HepG2 (cell line): ENCODE measurements around the gene CALD1. TPM values are rescaled to one million over a fixed set of nuclear protein-coding genes. Genes with fewer than 3 reads are reported as not detected.

Experiments used
- HNRNPK ChIP-seq: fragments of 200-400 bp; formaldehyde crosslinking; IDR thresholded peaks from 2 replicates; pipeline ENCODE4 v1.6.1; 2018; ENCODE audit warnings: low read length, low read depth, moderate library complexity, mild to moderate bottlenecking; ENCODE audit not compliant: poor library complexity, severe bottlenecking
- KMT2B ChIP-seq: IDR thresholded peaks from 2 replicates; pipeline ENCODE4 v1.6.1; 2016; ENCODE audit warnings: missing genetic modification reagents, missing compliant biosample characterization
- NRL ChIP-seq: sonication (generic); formaldehyde crosslinking; IDR thresholded peaks from 2 replicates; pipeline ENCODE4 v1.5.0; 2020; ENCODE audit warnings: missing genetic modification reagents, mild to moderate bottlenecking, moderate library complexity, borderline replicate concordance
- RBM39 ChIP-seq: fragments of 200-400 bp; formaldehyde crosslinking; IDR thresholded peaks from one replicate; pipeline ENCODE4 v1.6.1; 2018; ENCODE audit warnings: antibody characterized with exemption, mild to moderate bottlenecking, low read depth, low read length; ENCODE audit not compliant: poor library complexity, severe bottlenecking
- TP53 ChIP-seq: sonication (generic); formaldehyde crosslinking; conservative IDR thresholded peaks from 2 replicates; pipeline ENCODE4 v1.4.0; 2020; ENCODE audit warnings: missing genetic modification reagents
- ZNF205 ChIP-seq: IDR thresholded peaks from 2 replicates; pipeline ENCODE4 v1.6.1; 2018; ENCODE audit warnings: missing biosample characterization, missing genetic modification reagents
- ZNF350 ChIP-seq: sonication (generic); formaldehyde crosslinking; IDR thresholded peaks from 2 replicates; pipeline ENCODE4 v1.4.0; 2020; ENCODE audit warnings: mild to moderate bottlenecking, low read depth, missing genetic modification reagents, borderline replicate concordance
- ZNF484 ChIP-seq: sonication (generic); formaldehyde crosslinking; IDR thresholded peaks from 2 replicates; pipeline ENCODE4 v1.5.1; 2020; ENCODE audit warnings: mild to moderate bottlenecking, low read depth, missing genetic modification reagents, borderline replicate concordance
- ZNF703 ChIP-seq: sonication (generic); formaldehyde crosslinking; IDR thresholded peaks from 2 replicates; pipeline ENCODE4 v1.5.1; 2020; ENCODE audit warnings: missing genetic modification reagents, mild to moderate bottlenecking, moderate library complexity, borderline replicate concordance
- ZNF878 ChIP-seq: sonication (generic); formaldehyde crosslinking; IDR thresholded peaks from 2 replicates; pipeline ENCODE4 v1.8.1; 2023; ENCODE audit warnings: mild to moderate bottlenecking, missing genetic modification reagents, moderate library complexity
- polyA plus RNA-seq, 8 experiments: library from polyadenylated mRNA; depleted of rRNA in 3 of 8; stranded (reverse) in 7 of 8; unstranded in 1 of 8; fragments of >200 nt; fragmentation: Illumina TruSeq in 4 of 8; extraction: Trizol in 4 of 8; gene quantifications; 2 replicates each; pipeline versions ENCODE4 v1.2.1 to v1.2.3, GENCODE V29; 2011 to 2016; ENCODE audit warnings: low read depth in 4 of 8, missing spikeins in 1 of 8, mixed read lengths in 1 of 8; ENCODE audit not compliant: insufficient read depth in 1 of 8
- total RNA-seq, 5 experiments: library from RNA; depleted of rRNA; stranded (reverse); fragments of >200 nt; fragmentation: Illumina TruSeq; extraction: Trizol; gene quantifications; 2 replicates each; pipeline ENCODE4 v1.2.3, GENCODE V29; 2016; ENCODE audit warnings: low read depth in 1 of 5
- TF ChIP-seq, protein P1 (sequence below), 2 experiments: sonication (generic) in 1 of 2; formaldehyde crosslinking in 1 of 2; IDR thresholded peaks; 2 replicates each; pipeline versions ENCODE4 v1.4.0 to v1.6.1; 2016 to 2020; ENCODE audit warnings: borderline replicate concordance in 1 of 2, low read depth in 1 of 2, mild to moderate bottlenecking in 1 of 2, missing genetic modification reagents in 1 of 2
- TF ChIP-seq, protein P2 (sequence below): IDR thresholded peaks from 2 replicates; pipeline ENCODE4 v1.6.1; 2018; ENCODE audit warnings: missing genetic modification reagents, mild to moderate bottlenecking, missing compliant biosample characterization
- TF ChIP-seq, protein P3 (sequence below): sonication (generic); formaldehyde crosslinking; IDR thresholded peaks from 2 replicates; pipeline ENCODE4 v1.8.1; 2023; ENCODE audit warnings: missing genetic modification reagents, inconsistent platforms, borderline replicate concordance
- TF ChIP-seq, protein P4 (sequence below): sonication (generic); formaldehyde crosslinking; IDR thresholded peaks from 2 replicates; pipeline ENCODE4 v1.8.0; 2022; ENCODE audit warnings: low read depth, missing genetic modification reagents
- TF ChIP-seq, protein P5 (sequence below): sonication (generic); formaldehyde crosslinking; IDR thresholded peaks from 2 replicates; pipeline ENCODE4 v1.8.1; 2023; ENCODE audit warnings: mild to moderate bottlenecking, missing genetic modification reagents

CALD1 gene
- total and polyA plus RNA-seq, 2 of the 13 experiments (the other 11 are each of a cell fraction or from before 2014, with no cell fraction given): 53.0 to 112 TPM

DNA sequence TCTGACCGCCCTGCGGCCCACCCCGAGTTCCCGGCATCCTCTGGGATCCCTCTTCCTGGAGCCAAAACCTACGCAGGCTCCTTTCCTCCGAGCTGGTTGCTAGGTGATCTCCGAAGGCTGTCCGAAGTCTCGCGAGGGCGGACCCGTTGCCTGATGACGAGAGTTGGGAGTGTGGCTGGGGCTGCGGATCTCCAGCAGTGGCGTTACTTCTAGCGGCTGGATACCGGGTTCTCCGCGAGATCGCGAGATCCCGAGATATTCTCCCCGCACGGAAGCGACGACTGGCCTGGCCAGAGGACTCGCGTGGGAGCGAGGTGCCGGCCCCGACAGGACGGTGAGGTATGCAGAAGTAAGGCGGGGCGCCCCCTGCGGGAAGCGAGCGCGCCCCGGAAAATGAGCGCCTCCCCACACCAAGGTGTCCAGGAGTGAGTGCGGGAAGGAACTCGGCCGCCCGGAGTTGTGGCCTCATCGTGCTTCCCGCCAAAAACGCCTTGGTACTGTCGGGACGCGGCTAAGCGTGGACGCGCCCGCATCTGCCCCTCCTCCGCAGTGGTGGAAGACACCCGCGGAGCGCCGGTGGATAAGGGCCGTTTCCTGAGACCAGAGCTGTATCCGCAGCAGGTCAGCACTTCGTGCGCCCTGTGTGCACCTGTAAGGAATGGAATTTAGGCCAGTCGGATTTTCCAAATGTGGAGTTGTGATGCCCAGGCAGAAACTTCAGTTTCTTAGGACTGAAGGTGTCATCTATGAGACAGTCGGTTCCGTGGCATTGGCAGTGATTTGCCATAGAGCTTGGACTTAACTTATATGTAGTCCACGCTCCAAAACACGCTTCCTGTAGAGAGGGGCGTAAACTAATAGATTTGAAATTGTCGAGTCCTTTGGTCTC lies 207.2 kb downstream of the CALD1 start, which contains the start of gene AGBL3 (continued):
- TF ChIP-seq RBM39 (peak; percentile 95), ZNF484 (CRISPR knock-in tag) (no peak), ZNF703 (CRISPR knock-in tag) (peak; percentile 93; the same call in 1 of the 2 replicates), TP53 (no peak), ZNF205 (CRISPR knock-in tag) (peak; percentile 38; the same call in 1 of the 2 replicates), ZNF350 (CRISPR knock-in tag) (peak; percentile 65; the same call in 1 of the 2 replicates), HNRNPK (no peak), KMT2B (CRISPR knock-in tag) (peak; percentile 90), ZNF878 (CRISPR knock-in tag) (peak; percentile 80), NRL (CRISPR knock-in tag) (peak; percentile 96)
- TF ChIP-seq, protein P1, sequence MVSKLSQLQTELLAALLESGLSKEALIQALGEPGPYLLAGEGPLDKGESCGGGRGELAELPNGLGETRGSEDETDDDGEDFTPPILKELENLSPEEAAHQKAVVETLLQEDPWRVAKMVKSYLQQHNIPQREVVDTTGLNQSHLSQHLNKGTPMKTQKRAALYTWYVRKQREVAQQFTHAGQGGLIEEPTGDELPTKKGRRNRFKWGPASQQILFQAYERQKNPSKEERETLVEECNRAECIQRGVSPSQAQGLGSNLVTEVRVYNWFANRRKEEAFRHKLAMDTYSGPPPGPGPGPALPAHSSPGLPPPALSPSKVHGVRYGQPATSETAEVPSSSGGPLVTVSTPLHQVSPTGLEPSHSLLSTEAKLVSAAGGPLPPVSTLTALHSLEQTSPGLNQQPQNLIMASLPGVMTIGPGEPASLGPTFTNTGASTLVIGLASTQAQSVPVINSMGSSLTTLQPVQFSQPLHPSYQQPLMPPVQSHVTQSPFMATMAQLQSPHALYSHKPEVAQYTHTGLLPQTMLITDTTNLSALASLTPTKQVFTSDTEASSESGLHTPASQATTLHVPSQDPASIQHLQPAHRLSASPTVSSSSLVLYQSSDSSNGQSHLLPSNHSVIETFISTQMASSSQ (IDR thresholded peaks at IDR 0.05; ENCODE audit: low read depth): 0 out of 2 replicates have a peak, but pooled peaks have one; percentile 14
- TF ChIP-seq, protein P1 (CRISPR knock-in tag; IDR thresholded peaks at IDR 0.05; ENCODE audit: borderline replicate concordance): peak; percentile 80; the same call in 1 of the 2 replicates
- TF ChIP-seq, protein P2, sequence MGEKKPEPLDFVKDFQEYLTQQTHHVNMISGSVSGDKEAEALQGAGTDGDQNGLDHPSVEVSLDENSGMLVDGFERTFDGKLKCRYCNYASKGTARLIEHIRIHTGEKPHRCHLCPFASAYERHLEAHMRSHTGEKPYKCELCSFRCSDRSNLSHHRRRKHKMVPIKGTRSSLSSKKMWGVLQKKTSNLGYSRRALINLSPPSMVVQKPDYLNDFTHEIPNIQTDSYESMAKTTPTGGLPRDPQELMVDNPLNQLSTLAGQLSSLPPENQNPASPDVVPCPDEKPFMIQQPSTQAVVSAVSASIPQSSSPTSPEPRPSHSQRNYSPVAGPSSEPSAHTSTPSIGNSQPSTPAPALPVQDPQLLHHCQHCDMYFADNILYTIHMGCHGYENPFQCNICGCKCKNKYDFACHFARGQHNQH (CRISPR knock-in tag): peak; percentile 90
- TF ChIP-seq, protein P3, sequence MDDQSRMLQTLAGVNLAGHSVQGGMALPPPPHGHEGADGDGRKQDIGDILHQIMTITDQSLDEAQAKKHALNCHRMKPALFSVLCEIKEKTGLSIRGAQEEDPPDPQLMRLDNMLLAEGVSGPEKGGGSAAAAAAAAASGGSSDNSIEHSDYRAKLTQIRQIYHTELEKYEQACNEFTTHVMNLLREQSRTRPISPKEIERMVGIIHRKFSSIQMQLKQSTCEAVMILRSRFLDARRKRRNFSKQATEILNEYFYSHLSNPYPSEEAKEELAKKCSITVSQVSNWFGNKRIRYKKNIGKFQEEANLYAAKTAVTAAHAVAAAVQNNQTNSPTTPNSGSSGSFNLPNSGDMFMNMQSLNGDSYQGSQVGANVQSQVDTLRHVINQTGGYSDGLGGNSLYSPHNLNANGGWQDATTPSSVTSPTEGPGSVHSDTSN: no peak
- TF ChIP-seq, protein P4, sequence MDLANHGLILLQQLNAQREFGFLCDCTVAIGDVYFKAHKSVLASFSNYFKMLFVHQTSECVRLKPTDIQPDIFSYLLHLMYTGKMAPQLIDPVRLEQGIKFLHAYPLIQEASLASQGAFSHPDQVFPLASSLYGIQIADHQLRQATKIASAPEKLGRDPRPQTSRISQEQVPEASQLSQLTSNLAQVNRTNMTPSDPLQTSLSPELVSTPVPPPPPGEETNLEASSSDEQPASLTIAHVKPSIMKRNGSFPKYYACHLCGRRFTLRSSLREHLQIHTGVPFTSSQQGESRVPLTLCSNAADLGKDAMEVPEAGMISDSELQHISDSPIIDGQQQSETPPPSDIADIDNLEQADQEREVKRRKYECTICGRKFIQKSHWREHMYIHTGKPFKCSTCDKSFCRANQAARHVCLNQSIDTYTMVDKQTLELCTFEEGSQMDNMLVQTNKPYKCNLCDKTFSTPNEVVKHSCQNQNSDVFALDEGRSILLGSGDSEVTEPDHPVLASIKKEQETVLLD (CRISPR knock-in tag): peak; percentile 40; the same call in 1 of the 2 replicates
- TF ChIP-seq, protein P5, sequence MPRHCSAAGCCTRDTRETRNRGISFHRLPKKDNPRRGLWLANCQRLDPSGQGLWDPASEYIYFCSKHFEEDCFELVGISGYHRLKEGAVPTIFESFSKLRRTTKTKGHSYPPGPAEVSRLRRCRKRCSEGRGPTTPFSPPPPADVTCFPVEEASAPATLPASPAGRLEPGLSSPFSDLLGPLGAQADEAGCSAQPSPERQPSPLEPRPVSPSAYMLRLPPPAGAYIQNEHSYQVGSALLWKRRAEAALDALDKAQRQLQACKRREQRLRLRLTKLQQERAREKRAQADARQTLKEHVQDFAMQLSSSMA (CRISPR knock-in tag): no peak
